Ramos (cell line): ENCODE results near the gene NKD2.
"Not testable (repeated sequence)": the region's sequence is repeated elsewhere in the genome, so short reads cannot be mapped to it uniquely, and the experiment has no call there.

Experiments
- in situ Hi-C: fragments of 300-500 bp; cut with MboI; formaldehyde crosslinking; loops from one replicate; pipeline ENCODE4 v1.14.3; 2022; ENCODE audit warnings: low sequenced_read_pairs; ENCODE audit not compliant: unreplicated experiment

NKD2 gene

DNA sequence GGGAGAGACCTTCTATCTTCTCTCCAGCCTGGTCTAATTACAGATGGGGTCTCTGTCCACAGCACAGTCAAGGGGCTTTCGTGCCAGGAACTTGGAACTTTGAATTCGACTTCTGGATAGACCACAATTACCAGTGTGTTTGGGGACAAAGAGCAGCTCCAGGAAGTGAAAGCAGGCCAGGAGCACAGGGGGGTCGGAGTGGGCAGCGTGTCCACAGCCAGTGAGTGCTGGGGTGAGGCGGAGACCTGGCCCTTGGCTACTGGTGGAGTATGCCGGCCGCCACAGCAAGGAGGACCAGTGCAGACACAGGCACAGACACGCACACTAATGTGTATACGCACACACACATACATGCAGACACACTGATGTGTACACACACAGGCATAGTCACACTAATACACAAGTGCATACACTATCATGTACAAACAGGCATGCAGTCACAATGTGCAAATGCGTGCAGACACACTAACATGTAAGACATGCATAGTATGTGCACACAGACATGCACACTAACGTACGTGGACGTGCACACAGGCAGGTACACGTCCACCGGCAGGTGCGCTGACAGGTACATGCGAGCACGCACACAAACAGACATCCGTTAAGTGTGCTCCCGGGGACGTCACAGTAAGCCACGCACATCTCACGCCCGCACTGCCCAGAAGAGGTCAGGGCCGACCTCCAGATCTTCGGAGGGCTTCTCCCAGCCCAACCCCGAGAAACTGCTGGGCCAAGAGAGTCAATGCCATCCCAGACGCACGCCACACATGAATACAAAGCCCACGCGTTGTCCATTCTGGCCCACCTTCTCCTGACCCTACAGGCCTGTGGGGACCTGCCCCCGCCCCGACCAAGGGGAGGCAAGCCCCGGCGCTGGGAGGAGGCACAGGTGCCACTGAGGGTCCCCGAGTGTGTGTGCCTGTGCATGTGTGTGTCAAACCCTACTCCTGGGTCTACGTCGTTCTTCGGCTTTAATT is 46.5 kb downstream of the NKD2 start:
- in situ Hi-C loops = no loop called here

DNA sequence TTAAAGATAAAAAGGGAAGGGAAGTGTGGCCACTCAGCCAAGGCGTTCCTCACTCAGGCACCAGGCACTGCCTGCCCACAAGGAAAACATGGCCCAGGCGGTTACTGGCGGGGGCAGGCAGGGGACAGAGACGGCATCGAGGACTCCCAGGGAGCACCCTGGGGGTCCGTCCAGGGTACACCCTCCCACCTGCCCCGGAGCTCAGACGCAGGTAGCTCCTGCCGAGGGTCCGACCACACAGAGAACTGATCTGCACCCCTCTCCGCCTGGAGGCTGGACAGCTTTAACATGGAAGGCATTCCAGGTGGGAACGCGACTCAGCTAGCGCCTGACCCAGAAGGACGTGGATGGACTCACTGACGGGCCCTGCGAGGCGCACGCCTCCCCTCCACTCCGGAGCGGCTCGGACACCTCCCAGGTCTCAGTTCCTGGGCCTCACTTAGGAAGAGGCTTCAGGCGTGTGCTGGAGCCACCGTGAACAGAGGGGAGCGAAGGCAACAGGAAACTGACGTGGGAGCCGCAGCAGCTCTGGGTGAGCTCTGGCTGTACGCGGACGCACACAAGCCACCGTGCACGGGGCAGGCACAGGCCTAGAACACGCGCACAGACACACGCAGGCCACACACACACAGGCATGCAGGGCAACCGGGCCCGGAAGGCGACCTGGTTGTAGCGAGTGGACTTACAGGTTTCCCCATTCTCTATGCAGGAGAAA is 47.5 kb downstream of the NKD2 start:
- in situ Hi-C loops = no loop called here

GRCh38 chr5:1056611-1057484 is 48.2 kb downstream of the NKD2 start:
- in situ Hi-C loops = no loop called here

- in situ Hi-C loops = no loop called here
Measured at GRCh38 chr5:1057485-1058082, 49.0 kb downstream of the NKD2 start.

DNA sequence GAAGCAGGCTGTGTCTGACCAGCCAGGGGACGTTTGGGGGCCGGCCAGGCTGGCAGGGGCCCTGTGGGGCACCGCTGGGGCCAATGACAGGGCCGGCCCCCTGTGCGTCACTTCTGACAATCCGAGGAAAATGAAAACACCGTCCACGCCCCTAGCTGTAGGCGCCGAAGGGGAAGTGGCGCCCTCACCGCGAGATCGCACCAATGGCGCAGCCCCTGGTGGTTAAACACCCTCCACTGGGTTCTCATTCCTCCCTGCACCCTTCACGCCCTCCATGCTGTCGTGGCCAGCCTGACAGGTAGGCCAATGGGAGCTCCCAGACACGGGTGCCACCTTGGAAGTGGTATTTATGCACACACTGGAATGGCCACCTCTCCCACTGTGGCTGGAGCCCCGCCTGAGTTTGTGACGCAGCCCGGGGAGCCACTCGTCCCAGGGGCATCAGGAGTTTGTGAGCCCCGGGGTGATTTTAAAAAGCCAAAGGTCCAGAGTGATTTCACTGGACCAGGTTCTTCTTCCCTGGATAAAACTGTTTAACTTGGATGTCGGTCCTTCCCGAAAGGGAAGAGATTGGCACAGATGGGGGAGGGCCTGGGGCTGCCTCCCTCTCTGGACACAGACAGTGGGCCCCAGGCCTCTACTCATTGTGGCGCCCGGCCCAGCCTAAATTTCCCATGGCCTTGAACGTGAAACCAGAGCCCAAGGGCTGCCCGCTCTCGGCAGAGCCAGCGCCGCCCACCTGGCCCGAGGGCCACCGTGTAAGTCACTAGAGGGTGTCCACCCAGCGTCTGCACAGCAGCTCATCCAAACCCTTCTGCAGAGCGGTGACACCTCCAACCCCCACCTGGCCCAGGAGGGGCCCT is 49.7 kb downstream of the NKD2 start:
- in situ Hi-C loops = no loop called here

GRCh38 chr5:1058988-1059883 is 50.6 kb downstream of the NKD2 start:
- in situ Hi-C loops = no loop called here

GRCh38 chr5:1059884-1060263 is 51.3 kb downstream of the NKD2 start:
- in situ Hi-C loops = no loop called here

- in situ Hi-C loops = no loop called here
Measured at GRCh38 chr5:1060535-1060981, 52.0 kb downstream of the NKD2 start.

DNA sequence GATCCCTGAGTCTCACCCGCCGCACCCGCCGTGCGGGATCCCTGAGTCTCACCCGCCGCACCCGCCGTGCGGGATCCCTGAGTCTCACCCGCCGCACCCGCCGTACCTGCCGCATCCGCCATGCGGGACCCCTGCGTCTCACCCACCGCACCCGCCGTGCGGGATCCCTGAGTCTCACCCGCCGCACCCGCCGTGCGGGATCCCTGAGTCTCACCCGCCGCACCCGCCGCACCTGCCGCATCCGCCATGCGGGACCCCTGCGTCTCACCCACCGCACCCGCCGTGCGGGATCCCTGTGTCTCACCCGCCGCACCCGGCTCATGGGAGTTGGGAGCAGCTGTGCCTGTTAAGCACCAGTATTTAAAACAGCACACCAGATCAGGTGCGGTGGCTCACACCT is 52.7 kb downstream of the NKD2 start:
- in situ Hi-C loops = not testable (repeated sequence)

GRCh38 chr5:1061916-1062315 is 53.3 kb downstream of the NKD2 start:
- in situ Hi-C loops = no loop called here

GRCh38 chr5:1062761-1063568 is 54.4 kb downstream of the NKD2 start:
- in situ Hi-C loops = no loop called here

DNA sequence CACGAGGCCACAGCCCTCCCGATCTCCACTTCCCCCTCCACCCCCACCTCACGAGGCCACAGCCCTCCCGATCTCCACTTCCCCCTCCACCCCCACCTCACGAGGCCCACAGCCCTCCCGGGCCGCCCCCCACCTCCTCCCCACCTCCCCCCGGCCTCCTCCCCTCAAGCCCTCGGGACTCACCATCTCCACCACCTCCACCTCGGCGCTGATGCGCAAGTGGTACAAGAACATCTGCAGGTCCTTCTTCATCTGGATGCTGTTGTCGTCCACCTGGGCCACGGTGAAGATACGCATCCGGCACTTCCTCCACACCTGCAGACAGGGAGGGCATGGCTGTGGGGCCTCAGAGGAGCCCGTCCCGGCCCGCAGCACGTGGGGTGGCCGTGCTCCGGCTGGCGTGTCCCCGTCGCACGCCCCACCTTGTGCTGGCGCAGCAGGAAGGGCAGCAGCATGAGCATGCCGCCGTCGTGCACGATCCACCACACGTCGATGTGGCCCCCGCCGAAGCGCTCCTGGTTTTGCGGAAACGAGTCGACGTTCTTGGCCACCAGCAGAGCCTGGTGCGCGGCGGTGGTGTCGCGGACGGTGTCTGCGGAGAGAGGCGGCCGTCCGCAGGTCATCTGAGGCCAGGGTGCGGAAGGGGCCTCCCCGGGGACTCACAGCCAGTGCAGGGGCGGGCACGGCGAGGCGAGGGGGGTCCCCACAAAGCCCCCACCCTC is 55.2 kb downstream of the NKD2 start:
- in situ Hi-C loops = no loop called here

GRCh38 chr5:1064383-1065142 is 56.0 kb downstream of the NKD2 start:
- in situ Hi-C loops = no loop called here

- in situ Hi-C loops = no loop called here
Measured at GRCh38 chr5:1065143-1065750, 56.6 kb downstream of the NKD2 start.

GRCh38 chr5:1065891-1066650 is 57.5 kb downstream of the NKD2 start:
- in situ Hi-C loops = no loop called here
